RCC 7860 (cell line): ENCODE data around the gene BICD1.
"Not testable (repeated sequence)": the region's sequence is repeated elsewhere in the genome, so short reads cannot be mapped to it uniquely, and the experiment has no call there.

Source experiments
- DNase-seq: peaks from one replicate; pipeline ENCODE4 v3.0.0-alpha.2; 2015; ENCODE audit warnings: low spot score
- FAIRE-seq: peaks from 2 replicates; lab custom pipeline; 2012; peaks lifted over from hg19 to GRCh38; lab: Jason Lieb, UNC

The BICD1 gene

DNA sequence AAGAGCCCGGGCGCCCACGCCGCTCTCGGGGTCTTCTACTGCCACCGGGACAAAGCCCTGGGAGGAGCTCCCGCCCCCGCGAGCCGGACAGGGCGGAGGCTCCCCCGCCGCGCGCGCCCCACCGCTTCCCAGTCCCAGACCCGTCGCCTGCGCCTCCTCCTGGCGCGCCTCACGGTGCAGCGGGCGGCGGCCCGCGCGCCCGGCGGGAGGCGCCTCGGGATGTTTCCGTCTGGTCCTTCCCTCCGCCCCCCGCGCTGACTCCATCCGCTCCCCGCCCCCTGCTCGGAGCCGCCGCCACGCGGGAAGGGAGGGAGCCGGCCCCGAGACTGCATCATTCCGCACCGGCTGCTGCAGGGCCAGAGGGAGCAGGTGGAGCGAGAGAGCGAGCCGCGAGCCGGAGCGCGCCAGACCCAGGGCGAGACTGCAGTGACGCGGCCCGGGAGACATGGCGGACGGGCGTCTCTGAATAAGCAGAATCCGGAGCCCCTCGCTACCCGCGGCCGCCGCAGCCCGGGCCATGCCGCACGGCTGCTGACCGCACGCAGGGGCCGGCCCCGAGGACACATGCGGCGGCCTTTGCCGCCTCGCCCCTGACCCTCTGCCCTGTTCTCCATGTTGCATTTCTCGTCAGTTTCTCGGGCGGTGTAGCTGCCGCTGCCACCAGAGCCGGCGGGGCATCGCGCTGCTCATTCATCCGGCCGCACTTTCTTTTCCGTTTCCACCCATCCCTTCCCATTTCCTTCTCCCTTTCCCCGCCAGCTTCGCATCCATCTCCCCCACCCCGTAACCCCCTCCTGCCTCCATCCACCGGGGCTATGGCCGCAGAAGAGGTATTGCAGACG, at the start of gene BICD1:
Gene BICD1, plus strand, starts transcription at position 331 of the 842 bp plus-strand sequence. Its CDS starts 485 bp downstream, at position 816.
- DNase-seq: peak; percentile 73
- no peak for FAIRE-seq

DNA sequence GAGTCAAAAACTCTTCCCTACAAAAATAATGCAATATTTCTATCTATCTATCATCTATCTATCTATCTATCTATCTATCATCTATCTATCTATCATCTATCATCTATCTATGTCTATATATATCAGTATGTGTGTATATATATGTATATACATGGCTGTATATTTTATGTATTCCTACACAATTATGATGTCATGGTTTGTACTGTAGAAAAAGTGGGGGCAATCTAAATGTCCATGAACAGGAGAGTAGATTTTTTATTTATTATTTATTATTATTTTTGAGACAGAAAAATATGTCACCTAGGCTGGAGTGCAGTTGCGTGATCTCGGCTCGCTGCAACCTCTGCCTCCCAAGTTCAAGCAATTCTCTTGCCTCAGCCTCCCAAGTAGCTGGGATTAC, 45.6 kb upstream of the BICD1 start:
- FAIRE-seq (no peak), DNase-seq (no peak)

DNA sequence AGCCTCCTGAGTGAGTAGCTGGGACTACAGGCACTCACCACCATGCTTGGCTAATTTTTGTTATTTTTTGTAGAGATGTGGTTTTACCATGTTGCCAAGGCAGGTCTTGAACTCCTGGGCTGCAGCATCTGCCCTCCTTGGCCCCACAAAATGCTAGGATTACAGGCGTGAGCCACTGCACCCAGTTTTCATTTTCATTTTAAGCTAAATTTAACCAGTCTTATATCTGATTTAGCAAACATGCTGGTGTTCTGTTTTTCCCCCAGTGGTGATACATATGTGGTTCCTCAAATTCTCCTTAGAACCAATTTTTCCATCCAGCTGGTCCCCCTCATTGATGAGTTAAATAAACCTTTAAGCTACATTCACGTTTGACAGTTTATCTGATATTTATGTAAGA, 43.8 kb upstream of the BICD1 start:
- no peak for DNase-seq
- no peak for FAIRE-seq

DNA sequence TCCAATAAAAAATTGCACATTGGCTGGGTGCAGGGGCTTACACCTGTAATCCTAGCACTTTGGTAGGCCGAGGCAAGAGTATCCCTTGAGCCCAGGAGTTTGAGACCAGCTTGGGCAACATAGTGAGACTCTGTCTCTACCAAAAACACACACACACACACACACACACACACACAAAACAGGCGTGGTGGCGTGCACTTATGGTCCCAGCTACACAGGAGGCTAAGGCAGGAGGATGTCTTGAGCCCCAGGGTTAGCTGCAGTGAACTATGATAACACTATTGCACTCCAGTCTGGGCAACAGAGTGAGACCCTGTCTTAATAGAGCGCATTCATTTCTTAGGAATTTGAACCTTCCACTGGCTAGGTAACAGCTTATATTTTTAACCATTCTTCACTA, 42.9 kb upstream of the BICD1 start:
- no peak for DNase-seq
- FAIRE-seq: no peak

DNA sequence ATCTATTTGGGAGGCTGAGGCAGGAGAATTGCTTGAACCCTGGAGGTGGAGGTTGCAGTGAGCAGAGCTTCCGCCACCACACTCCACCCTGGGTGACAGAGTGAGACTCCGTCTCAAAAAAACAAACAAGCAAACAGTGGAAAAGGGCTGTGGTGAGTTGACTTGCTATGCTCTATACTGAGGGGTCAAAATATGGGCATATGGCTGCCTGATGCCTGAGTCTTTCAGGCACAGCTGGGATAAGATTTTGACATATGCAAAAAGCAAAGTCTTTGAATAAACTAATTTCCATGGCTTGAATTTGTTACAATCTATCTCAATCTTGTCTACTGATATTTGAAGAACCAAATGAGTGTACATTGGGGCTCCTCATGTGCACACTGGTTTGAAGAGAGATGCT, 40.4 kb upstream of the BICD1 start:
- DNase-seq (no peak), FAIRE-seq (no peak)

DNA sequence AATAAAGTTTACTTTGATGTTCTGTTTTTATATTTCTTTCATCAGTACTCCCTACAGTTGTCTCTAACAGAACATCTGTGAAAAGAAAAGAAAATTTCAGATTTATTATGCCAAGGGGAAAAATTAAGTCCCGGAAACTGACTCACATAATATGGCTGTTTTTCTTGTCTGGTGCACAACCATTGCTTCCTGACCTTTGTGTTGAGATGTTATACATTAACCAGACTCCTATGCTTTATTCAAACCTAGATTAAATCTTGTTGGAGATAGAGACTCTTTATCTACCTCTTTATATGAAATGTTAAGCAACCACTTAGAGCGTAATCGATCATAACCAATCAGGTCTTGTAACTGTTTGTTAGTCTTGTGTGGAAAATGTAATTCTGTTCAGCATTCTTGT, 37.6 kb upstream of the BICD1 start:
- peak; percentile 67 for DNase-seq
- FAIRE-seq: peak; percentile 93

DNA sequence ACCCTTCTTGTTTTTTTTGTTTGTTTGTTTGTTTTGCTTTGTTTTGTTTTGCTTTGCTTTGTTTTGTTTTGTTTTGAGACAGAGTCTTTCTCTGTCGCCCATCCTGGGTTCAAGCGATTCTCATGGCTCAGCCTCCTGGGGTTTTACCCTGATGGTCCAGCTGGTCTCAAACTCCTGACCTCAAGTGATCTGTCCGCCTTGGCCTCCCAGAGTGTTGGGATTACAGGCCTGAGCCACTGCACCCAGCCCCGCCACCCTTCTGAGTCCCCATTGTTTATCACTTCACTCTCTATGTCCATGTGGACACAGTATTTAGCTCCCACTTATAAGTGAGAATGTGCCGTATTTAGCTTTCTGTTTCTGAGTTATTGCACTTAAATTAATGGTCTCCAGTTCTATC, 36.9 kb upstream of the BICD1 start:
- no peak for DNase-seq
- FAIRE-seq: no peak

DNA sequence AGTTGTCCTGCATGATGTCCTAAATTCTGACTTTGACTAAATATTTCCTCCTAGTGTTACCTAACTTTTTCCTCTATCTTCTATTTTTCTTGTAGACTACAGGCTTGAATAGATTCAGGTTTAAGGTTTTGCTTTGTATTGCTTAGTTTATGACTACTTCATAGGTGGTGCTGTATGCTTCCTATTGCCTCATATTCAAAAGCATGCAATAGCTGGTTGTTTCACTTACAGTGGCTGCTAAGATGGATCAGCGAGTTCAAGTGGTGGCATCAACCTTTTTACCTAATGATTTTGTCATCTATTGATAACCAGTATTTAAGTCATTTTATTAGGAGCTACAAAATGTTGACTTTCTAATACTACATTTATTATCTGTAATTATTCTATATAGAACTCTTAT, 36.3 kb upstream of the BICD1 start:
- DNase-seq: no peak
- no peak for FAIRE-seq

DNA sequence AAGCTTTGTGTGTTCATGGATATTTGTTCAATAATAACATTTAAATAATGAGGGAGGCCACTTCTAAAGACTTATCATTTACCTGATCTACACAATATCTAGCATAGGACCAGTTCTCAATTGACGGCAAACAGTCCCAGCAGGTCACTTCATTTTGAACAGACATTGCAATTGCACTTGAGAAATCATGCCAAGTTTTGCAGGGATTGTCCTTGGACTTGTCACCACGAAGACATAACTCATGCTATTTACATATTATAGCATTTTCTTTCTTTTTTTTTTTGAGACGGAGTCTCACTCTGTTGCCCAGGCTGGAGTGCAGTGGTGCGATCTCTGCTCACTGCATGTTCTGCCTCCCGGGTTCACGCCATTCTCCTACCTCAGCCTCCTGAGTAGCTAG, 34.5 kb upstream of the BICD1 start:
- FAIRE-seq: no peak

DNA sequence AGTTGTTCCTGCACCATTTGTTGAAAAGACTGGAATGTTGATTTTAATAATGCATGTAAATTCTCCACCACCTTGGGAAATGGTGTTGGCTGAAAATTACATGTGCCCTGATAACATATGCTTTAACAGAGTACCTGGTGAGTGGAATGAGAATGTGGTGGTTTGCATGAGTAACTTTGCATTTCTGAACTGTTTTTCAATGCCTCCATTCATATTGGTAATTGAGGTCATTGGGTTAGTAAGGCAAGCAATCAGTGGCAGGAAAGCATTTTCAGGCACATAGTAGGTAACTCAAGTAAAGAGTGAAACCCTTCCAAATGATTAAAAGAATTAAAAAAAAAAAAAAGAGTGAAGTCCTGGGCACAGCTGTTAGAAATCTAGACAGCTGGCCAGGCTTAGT, 32.2 kb upstream of the BICD1 start:
- DNase-seq: no peak
- no peak for FAIRE-seq

More for the DNA sequence above, 34.5 kb upstream of the BICD1 start:
- no peak for DNase-seq

DNA sequence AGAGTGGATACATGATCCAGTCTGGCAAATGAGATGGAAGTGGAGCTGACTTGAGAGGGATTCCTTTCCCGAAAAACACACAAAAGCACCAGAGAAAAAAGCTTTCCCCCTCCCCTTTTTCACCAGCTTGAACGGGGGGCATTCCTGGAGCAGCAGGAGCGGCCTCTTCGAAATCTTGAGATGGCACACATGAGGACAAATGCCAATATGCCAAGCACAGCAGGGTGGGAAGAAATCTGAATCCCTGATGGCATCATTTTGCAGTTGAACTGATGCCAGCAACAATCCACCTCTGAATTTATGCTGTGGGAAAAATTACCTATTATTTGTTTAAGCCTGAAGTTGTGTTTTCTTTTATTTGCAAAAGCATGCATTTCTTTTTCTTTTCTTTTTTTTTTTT, 29.7 kb upstream of the BICD1 start:
- FAIRE-seq (no peak), DNase-seq (no peak)

DNA sequence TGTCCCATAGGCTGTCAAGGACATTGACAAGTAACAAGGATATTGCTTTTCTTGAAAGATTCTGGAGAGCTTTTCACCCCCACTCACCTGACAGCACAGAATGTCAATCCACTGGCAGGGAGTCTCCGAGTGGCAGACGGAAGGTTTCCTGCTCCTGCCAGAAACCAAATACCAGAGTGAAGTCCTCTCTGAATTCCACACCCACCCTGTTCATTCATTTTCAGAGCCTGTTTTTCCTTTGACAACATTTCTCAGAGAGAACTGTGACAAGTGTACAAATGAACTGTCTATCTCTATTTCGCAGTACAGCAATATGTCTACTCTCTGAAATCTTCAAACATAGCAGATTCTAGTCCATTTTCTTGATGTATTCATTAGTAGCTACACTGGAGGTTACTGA, 26.2 kb upstream of the BICD1 start:
- no peak for DNase-seq
- FAIRE-seq: no peak

DNA sequence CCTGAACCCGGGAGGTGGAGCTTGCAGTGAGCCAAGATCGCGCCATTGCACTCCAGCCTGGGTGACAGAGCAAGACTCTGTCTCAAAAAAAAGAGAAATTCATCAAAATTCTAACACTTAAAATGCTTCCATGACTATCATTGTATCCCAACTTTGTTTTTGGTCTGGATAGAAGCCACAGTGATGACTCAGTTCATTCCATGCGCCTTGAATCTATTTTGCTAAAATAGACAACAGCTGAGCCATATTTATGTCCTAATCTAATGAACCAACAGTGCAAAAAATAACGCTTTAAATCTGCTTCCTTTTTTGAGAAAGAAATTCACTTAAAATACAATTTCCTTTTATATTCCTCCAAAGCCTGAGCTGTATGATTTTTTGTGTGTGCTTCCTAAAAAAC, 23.2 kb upstream of the BICD1 start:
- peak; percentile 26 for DNase-seq
- peak; percentile 38 for FAIRE-seq

DNA sequence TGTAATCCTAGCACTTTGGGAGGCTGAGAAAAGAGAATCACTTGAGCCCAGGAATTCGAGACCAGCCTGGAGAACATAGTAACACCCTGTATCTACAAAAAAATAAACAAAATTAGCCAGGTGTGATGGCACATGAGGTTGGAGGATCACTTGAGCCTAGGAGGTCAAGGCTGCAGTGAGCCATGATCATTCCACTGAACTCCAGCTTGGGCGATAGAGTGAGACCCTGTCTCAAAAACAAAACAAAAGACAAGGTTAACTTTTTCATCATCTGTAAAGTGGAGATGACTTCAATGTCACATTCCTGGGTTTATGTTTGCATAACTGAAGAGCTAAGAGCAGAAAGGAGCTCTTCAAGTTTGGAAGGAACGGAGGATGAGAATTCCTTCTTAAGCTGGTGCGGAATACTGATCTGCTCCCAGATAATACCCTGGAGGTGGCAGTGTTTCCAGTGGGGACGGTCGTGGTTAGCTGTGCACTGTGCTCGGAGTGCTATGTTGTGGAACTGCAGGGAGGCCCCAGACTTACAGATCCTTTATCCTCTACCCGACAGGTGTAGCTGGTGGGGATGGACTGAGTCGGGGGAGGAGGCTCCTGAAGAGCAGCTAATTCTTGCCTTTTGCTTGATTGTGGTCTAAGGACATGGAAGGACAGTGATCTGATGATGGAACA, 22.5 kb upstream of the BICD1 start:
- DNase-seq: no peak
- no peak for FAIRE-seq

DNA sequence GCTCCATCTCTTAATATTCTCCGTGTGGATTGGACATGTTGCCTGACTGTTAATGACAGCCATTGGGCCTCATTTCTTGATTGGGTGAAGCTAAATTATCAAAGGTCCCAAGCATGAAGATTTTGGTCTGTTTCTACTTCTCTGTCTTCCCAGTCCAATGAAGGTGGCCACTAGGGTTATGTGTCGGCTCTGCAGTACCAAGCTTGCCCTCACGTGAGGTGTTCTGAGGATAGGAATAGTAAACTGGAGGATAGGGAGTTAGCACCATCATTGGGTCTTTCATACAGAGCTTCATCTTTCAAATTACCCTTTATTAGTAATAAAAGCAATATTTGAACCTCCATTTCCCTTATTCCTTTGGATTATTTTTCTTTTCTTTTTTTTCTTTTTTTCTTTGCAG, 21.9 kb upstream of the BICD1 start:
- DNase-seq: no peak
- no peak for FAIRE-seq

DNA sequence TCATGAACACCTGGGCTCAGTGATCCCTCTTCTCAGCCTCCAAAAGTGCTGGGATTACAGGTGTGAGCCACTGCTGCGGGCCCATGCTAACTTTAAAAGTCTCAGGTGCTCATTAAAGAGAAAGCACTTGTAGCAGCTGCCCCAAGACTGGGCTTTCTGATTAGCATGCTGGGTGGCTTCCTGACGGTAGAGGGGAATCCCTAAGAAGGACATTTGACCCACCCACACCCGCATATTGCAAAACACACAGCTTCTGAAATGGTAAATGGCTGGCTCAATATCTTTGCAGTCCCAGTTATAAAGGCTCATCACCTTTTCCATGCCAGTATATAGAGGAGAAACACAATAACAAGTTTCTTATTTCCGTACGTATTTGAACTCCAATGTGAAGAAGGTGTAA, 19.3 kb upstream of the BICD1 start:
- no peak for FAIRE-seq
- DNase-seq: no peak

DNA sequence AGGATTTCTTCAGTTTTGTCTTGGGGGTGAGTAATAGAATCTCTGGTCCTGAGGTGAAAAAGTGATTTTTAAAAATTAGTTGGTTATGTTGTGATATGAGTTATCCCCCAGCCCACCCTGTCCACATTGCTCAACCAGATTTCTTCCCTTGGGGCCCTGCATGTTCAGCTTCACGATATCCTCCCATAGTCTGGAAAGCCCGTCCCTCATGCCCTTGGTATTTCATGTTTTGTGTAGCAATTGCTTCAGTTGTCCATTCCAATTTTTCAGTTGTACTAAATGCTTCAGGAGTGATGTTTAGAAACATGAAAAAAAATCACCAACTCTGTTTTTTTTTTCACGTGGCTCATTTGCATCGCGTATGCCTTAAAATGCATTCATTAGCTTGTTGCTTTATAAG, 17.5 kb upstream of the BICD1 start:
- DNase-seq: no peak
- no peak for FAIRE-seq

DNA sequence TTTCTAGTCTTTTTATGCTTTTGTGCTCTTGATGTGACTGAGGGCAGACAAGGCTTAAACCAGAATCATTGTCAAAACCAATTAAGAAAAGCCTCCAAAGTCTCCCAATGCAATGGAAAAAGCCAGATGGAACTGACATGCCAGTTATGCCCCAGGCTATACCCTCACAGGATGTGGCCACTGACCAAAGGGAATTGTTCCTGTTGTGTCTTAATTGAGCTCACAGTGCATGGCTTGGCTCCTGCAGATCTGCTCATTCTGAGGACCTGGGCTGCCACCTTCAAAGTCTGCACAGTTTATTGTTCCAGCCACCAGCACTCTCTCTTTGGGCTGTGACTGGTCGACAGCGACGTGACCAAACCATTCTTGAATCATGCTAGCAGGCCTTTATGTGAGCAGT, 17.1 kb upstream of the BICD1 start:
- no peak for FAIRE-seq
- no peak for DNase-seq

DNA sequence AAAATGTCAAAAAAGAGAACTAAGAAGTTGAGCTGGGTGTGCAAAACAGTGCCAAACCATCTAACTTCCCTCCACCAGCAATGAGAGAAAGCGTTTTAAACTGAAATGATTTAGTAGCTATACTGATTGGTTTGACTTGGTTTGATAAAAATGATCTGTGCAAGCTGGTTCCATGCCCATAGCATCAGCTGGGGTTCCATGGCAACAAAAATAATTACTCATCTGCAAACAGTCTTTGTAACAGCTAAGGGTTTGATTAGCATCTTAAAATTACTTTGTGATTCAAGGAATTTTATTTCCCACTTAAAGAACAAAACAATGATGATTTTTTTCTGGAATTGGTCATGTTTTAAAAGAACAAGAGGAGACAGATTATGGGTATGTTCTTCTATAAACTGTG, 15.0 kb upstream of the BICD1 start:
- DNase-seq (no peak), FAIRE-seq (no peak)

DNA sequence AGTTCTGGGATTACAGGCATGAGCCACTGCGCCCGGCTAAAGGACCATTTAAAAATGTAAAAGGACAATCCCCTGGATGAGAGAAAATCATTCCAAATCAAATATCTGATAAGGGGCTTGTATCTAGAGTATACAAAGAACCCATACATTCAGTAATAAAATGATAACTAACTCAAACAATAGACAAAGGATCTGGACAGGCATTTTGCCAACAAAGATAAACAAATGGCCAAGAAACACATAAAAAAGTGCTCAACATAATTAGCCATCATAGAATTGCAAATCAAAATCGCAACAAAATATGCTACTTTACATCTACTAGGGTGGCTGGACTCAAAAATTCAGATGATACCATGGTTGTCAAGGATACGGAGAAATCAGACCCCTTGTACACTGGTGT, 8.5 kb upstream of the BICD1 start:
- DNase-seq: no peak
- no peak for FAIRE-seq

DNA sequence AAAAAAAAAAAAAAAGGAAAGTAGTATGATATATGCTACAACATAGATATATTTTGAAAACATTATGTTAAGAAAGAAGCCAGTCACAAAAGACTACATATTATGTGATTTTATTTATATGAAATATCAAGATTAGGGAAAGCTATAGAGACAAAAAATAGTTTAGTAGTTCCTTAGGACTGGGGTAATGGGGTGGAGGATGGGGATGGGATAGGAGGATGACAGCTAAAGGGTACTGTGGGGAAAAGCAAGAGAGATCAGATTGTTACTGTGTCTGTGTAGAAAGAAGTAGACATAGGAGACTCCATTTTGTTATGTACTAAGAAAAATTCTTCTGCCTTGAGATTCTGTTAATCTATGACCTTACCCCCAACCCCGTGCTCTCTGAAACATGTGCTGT, 7.4 kb upstream of the BICD1 start:
- not testable (repeated sequence) for FAIRE-seq, DNase-seq

DNA sequence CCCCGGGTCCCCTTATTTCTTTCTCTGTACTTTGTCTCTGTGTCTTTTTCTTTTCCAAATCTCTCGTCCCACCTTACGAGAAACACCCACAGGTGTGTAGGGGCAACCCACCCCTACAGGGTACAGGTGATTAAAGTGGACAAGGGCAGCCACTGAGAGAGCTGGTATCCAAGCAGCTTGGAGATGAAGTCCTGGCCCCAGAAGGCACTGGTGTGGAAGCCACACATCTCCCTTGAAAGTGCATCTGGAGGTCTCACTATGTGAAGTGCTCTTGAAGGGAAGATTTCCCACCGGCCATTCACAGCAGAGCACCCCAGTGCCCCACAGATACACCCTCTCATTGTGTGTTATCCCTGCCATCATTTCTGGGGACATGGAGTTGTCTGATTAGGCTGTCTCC, 6.3 kb upstream of the BICD1 start:
- DNase-seq: no peak
- no peak for FAIRE-seq
